H1 (cell line): ENCODE measurements around the gene RAB29. TPM values are rescaled to one million over a fixed set of nuclear protein-coding genes. Genes with fewer than 3 reads are reported as not detected.

Experiments used
- CTCF ChIA-PET: fragments of 300-600 bp; sonication (Branson Sonifier 250); formaldehyde crosslinking; loops from one replicate; lab custom pipeline; 2021; ENCODE audit not compliant: partially characterized antibody; lab: Charles Lee
- POLR2A ChIA-PET: fragments of 300-600 bp; sonication (Branson Sonifier 250); formaldehyde crosslinking; loops from one replicate; lab custom pipeline; 2021; ENCODE audit warnings: inconsistent platforms; ENCODE audit not compliant: partially characterized antibody; lab: Charles Lee
- DNase-seq, 2 experiments: peaks; one replicate each; pipeline versions ENCODE4 v3.0.0 to v3.0.0-alpha.2; 2010 to 2022; ENCODE audit warnings: low spot score in 2 of 2, low read depth in 1 of 2, mixed read lengths in 1 of 2
- FAIRE-seq: peaks from 2 replicates; lab custom pipeline; 2011; peaks lifted over from hg19 to GRCh38; lab: Jason Lieb, UNC
- H2AFZ ChIP-seq: 2 replicates; pipeline ENCODE4 v1.8.1; 2012; ENCODE audit warnings: low read length, inconsistent platforms
- H2AK5ac ChIP-seq: 2 replicates; pipeline ENCODE4 v1.6.1; 2013; ENCODE audit warnings: low read depth, low read length
- H2BK120ac ChIP-seq: replicated peaks from 2 replicates; pipeline ENCODE3; 2013; ENCODE audit warnings: low read depth, low read length, inconsistent platforms
- H2BK12ac ChIP-seq: 2 replicates; pipeline ENCODE4 v1.6.1; 2013; ENCODE audit warnings: low read depth, low read length
- H2BK15ac ChIP-seq: 2 replicates; pipeline ENCODE4 v1.6.1; 2013; ENCODE audit warnings: low read length
- H2BK20ac ChIP-seq: 2 replicates; pipeline ENCODE4 v1.6.1; 2013; ENCODE audit warnings: low read length
- H2BK5ac ChIP-seq: 2 replicates; pipeline ENCODE4 v1.6.1; 2013; ENCODE audit warnings: low read depth, low read length
- H3K14ac ChIP-seq: 2 replicates; pipeline ENCODE4 v1.6.1; 2013; ENCODE audit warnings: inconsistent platforms; ENCODE audit not compliant: insufficient read length
- H3K18ac ChIP-seq: 2 replicates; pipeline ENCODE4 v1.6.1; 2013; ENCODE audit warnings: low read length; ENCODE audit errors: extremely low read depth
- H3K23ac ChIP-seq: 2 replicates; pipeline ENCODE4 v1.6.1; 2013; ENCODE audit warnings: inconsistent platforms; ENCODE audit not compliant: insufficient read length
- H3K23me2 ChIP-seq: 2 replicates; pipeline ENCODE4 v1.6.1; 2013; ENCODE audit warnings: low read depth, low read length
- H3K27ac ChIP-seq: 2 replicates; pipeline ENCODE4 v1.6.1; 2011; ENCODE audit warnings: low read depth, low read length, inconsistent platforms
- H3K27me3 ChIP-seq, 4 experiments: replicated peaks in 1 of 4; 1 replicate in 1 of 4; 2 replicates in 3 of 4; pipeline versions ENCODE4 v1.6.1 to v1.8.1; 2011 to 2013; ENCODE audit warnings: low read length in 3 of 4, mild to moderate bottlenecking in 3 of 4, inconsistent platforms in 2 of 4, mixed read lengths in 2 of 4, moderate library complexity in 1 of 4; ENCODE audit not compliant: control insufficient read depth in 3 of 4, insufficient read depth in 3 of 4; ENCODE audit errors: extremely low read depth in 1 of 4
- H3K36me3 ChIP-seq, 4 experiments: 2 replicates each; pipeline versions ENCODE4 v1.6.1 to v1.8.1; 2011 to 2013; ENCODE audit warnings: mild to moderate bottlenecking in 4 of 4, low read length in 3 of 4, moderate library complexity in 2 of 4, control low read depth in 1 of 4, inconsistent platforms in 1 of 4; ENCODE audit not compliant: insufficient read depth in 4 of 4, control insufficient read depth in 2 of 4
- H3K4ac ChIP-seq: replicated peaks from 2 replicates; pipeline ENCODE3; 2013; ENCODE audit warnings: low read length, low read depth, mixed read lengths, inconsistent platforms; ENCODE audit not compliant: insufficient read length
- H3K4me1 ChIP-seq, 4 experiments: replicated peaks in 1 of 4; 1 replicate in 1 of 4; 2 replicates in 3 of 4; pipeline versions ENCODE4 v1.6.1 to v1.8.1; 2011 to 2013; ENCODE audit warnings: low read length in 3 of 4, inconsistent platforms in 2 of 4, mixed read lengths in 1 of 4; ENCODE audit not compliant: insufficient read depth in 4 of 4, control insufficient read depth in 3 of 4
- H3K4me2 ChIP-seq, 2 experiments: 2 replicates each; pipeline versions ENCODE4 v1.6.1 to v1.8.1; 2011 to 2013; ENCODE audit warnings: low read depth in 2 of 2, low read length in 2 of 2, control low read depth in 1 of 2, inconsistent platforms in 1 of 2, mild to moderate bottlenecking in 1 of 2; ENCODE audit not compliant: insufficient read depth in 1 of 2
- H3K4me3 ChIP-seq, 4 experiments: fragments of 200-600, 300-600 bp in 1 of 4; sonication (generic), shearing (Covaris generic), sonication (Bioruptor Twin) in 1 of 4; 2 replicates each; pipeline versions ENCODE4 v1.5.1 to v1.8.1; 2011 to 2016; ENCODE audit warnings: low read length in 4 of 4, low read depth in 3 of 4, control low read depth in 2 of 4, inconsistent platforms in 2 of 4, mild to moderate bottlenecking in 2 of 4, mixed read lengths in 1 of 4, moderate library complexity in 1 of 4; ENCODE audit not compliant: insufficient read depth in 2 of 4; ENCODE audit errors: extremely low read depth in 1 of 4
- H3K56ac ChIP-seq: replicated peaks from 2 replicates; pipeline ENCODE3; 2013; ENCODE audit warnings: low read depth, mild to moderate bottlenecking, mixed read lengths, low read length, inconsistent platforms; ENCODE audit not compliant: insufficient read length
- H3K79me1 ChIP-seq: 2 replicates; pipeline ENCODE4 v1.6.1; 2013; ENCODE audit warnings: low read depth, low read length, control low read depth
- H3K79me2 ChIP-seq, 2 experiments: 2 replicates each; pipeline versions ENCODE4 v1.6.1 to v1.8.1; 2012 to 2013; ENCODE audit warnings: low read length in 2 of 2, mild to moderate bottlenecking in 2 of 2, inconsistent platforms in 1 of 2; ENCODE audit not compliant: insufficient read depth in 2 of 2, control insufficient read depth in 1 of 2
- H3K9ac ChIP-seq, 4 experiments: replicated peaks in 1 of 4; 1 replicate in 1 of 4; 2 replicates in 3 of 4; pipeline versions ENCODE4 v1.6.1 to v1.8.1; 2011 to 2013; ENCODE audit warnings: low read depth in 3 of 4, low read length in 3 of 4, control low read depth in 2 of 4, mild to moderate bottlenecking in 2 of 4, moderate library complexity in 2 of 4, inconsistent platforms in 1 of 4; ENCODE audit errors: extremely low read depth in 1 of 4
- H3K9me3 ChIP-seq, 2 experiments: 2 replicates each; pipeline versions ENCODE4 v1.6.1 to v1.8.1; 2012 to 2013; ENCODE audit warnings: mild to moderate bottlenecking in 2 of 2, moderate library complexity in 2 of 2, control low read depth in 1 of 2, inconsistent platforms in 1 of 2, low read depth in 1 of 2, low read length in 1 of 2, mixed read lengths in 1 of 2; ENCODE audit not compliant: insufficient read depth in 2 of 2
- H4K20me1 ChIP-seq, 2 experiments: replicated peaks in 1 of 2; 2 replicates each; pipeline versions ENCODE3 to v1.8.1; 2011 to 2013; ENCODE audit warnings: inconsistent platforms in 2 of 2, low read length in 2 of 2, mild to moderate bottlenecking in 1 of 2; ENCODE audit not compliant: insufficient read depth in 2 of 2, control insufficient read depth in 1 of 2
- H4K5ac ChIP-seq: 2 replicates; pipeline ENCODE4 v1.6.1; 2013; ENCODE audit warnings: low read length, low read depth, mixed read lengths, inconsistent platforms; ENCODE audit not compliant: insufficient read length
- H4K8ac ChIP-seq: 2 replicates; pipeline ENCODE4 v1.8.0; 2013; ENCODE audit warnings: mild to moderate bottlenecking, moderate library complexity, low read length, inconsistent platforms; ENCODE audit not compliant: insufficient read depth; ENCODE audit errors: extremely low read depth
- H4K91ac ChIP-seq: replicated peaks from 2 replicates; pipeline ENCODE3; 2013; ENCODE audit warnings: low read length, mixed read lengths, inconsistent platforms; ENCODE audit not compliant: insufficient read length
- CHD2 ChIP-seq: IDR thresholded peaks from 2 replicates; pipeline ENCODE4 v1.6.1; 2012; ENCODE audit warnings: low read length, improper control_type of control experiment
- SP4 ChIP-seq: IDR thresholded peaks from 2 replicates; pipeline ENCODE4 v1.6.1; 2012; ENCODE audit warnings: low read length, inconsistent platforms
- TAF1 ChIP-seq: IDR thresholded peaks from 2 replicates; pipeline ENCODE4 v1.6.1; 2011; ENCODE audit warnings: mild to moderate bottlenecking, low read depth, low read length
- WGBS, 2 experiments: shearing (Covaris generic) in 1 of 2; methylation state at CpG; one replicate each; pipeline versions ENCODE4 v1.1.6 to v1.1.7; 2013 to 2015; ENCODE audit warnings: low lambda C conversion rate in 2 of 2, mixed read lengths in 2 of 2, inconsistent platforms in 1 of 2, low coverage in 1 of 2, missing lambda C conversion rate in 1 of 2; ENCODE audit not compliant: insufficient replicate concordance in 2 of 2, insufficient coverage in 1 of 2, insufficient read length in 1 of 2; ENCODE audit errors: extremely low coverage in 1 of 2, missing lambda C conversion rate in 1 of 2; 5-methylcytosine and 5-hydroxymethylcytosine counted together
- polyA plus RNA-seq, 7 experiments: library from polyadenylated mRNA; depleted of rRNA in 3 of 7; stranded (reverse) in 5 of 7; unstranded in 2 of 7; fragments of >200 nt in 5 of 7; fragments of 200-250 nt in 2 of 7; gene quantifications; 1 replicate in 5 of 7; 2 replicates in 1 of 7; 4 replicates in 1 of 7; pipeline versions ENCODE4 v1.2.1 to v1.2.3, GENCODE V29; 2011 to 2013; ENCODE audit warnings: missing spikeins in 2 of 7, mixed read lengths in 2 of 7
- total RNA-seq: library from RNA; stranded (reverse); fragmentation: NEBNext Ultra II Directional; extraction: Animal tissue kit (Norgen Biotek cat#: 25700); gene quantifications from 2 replicates; pipeline ENCODE4 v1.2.1, GENCODE V29; 2021
- TF ChIP-seq, protein P1 (sequence below): IDR thresholded peaks from 2 replicates; pipeline ENCODE4 v1.6.1; 2011; ENCODE audit warnings: low read depth, mild to moderate bottlenecking, low read length; ENCODE audit not compliant: insufficient read depth

RAB29 gene
- total and polyA plus RNA-seq, 2 of the 8 experiments (the other 6 are each of a cell fraction or from before 2014, with no cell fraction given) = 10.1 to 17.3 TPM

DNA sequence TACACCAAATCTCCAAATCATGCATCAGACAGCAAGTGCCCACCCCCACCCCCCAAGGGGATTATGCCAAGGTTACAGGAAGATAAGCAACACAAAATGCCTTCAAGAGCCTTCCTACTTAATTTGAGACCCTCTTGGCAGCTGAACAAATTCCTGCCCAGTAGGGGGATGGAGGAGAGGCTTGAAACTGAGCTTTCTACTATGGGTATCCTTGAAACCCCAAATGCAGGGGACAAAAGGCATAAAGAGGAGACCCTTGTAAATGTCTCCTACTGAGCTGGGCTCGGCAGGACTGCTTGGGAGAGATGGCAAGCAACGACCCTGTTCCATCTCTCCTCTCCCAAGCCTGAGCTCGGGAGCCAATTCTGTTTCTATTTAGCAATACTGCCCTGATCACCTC is 34.2 kb upstream of the RAB29 start:
- TF ChIP-seq, protein P1, sequence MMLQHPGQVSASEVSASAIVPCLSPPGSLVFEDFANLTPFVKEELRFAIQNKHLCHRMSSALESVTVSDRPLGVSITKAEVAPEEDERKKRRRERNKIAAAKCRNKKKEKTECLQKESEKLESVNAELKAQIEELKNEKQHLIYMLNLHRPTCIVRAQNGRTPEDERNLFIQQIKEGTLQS = no peak
- no peak for TF ChIP-seq CHD2
- 0 out of 2 replicates have a peak, but pooled peaks have one; percentile 27 for TF ChIP-seq SP4
- no peak for TF ChIP-seq TAF1
- H3K23ac ChIP-seq = no peak overlapping the region
- H2BK20ac ChIP-seq = no peak overlapping the region
- peaks cover 17% of the 10 kb centered on the region for H3K79me1 ChIP-seq
- no peak overlapping the region for H3K4ac ChIP-seq
- peaks cover 7 to 11% (median 7%) of the 10 kb centered on the region in 4 experiments; a peak in 5 of 8 replicates for H3K36me3 ChIP-seq
- H3K9ac ChIP-seq = no peak overlapping the region
- no peak overlapping the region for H4K8ac ChIP-seq
- peaks cover 6% of the 10 kb centered on the region; the same call in 1 of the 2 replicates for H3K23me2 ChIP-seq
- no peak overlapping the region for H2AK5ac ChIP-seq
- H3K9me3 ChIP-seq = no peaks in the 10 kb centered on the region
- H2AFZ ChIP-seq = no peak overlapping the region
- peaks cover 2 to 7% (median 6%) of the 10 kb centered on the region in 4 experiments; a peak in 5 of 7 replicates for H3K4me1 ChIP-seq
- DNase-seq (no peak), FAIRE-seq (no peak)
- CTCF ChIA-PET = interaction anchor here (0.8 to 6.1 kb wide), 7 partner anchors 11 to 297 kb away, joined by 3 to 79 read pairs (median 6); no protein-coding TSS in a partner anchor
- peaks cover 0 to 56% of the 10 kb centered on the region in 2 experiments; a peak in 2 of 4 replicates for H3K79me2 ChIP-seq
- 85% methylated on average over 3 of the region's 3 CpGs; no CpG with 5 or more reads in 1 of the 2 experiments for WGBS, 2 experiments
- no peak overlapping the region for H3K4me2 ChIP-seq
- H3K14ac ChIP-seq = no peak overlapping the region
- H3K18ac ChIP-seq = no peak overlapping the region
- no peak overlapping the region for H2BK15ac ChIP-seq
- H4K20me1 ChIP-seq = peaks cover 3 to 15% of the 10 kb centered on the region in 2 experiments
- H2BK12ac ChIP-seq = no peak overlapping the region
- peaks cover 0 to 3% (median 0%) of the 10 kb centered on the region in 4 experiments; a peak in 2 of 7 replicates for H3K27me3 ChIP-seq
- POLR2A ChIA-PET = no interaction called here
- H4K5ac ChIP-seq = no peak overlapping the region
- H2BK120ac ChIP-seq = no peak overlapping the region
- H2BK5ac ChIP-seq = no peak overlapping the region; the same call in 1 of the 2 replicates
- H3K56ac ChIP-seq = no peak overlapping the region
- no peak overlapping the region for H4K91ac ChIP-seq
- no peak overlapping the region for H3K27ac ChIP-seq
- no peak overlapping the region for H3K4me3 ChIP-seq
